Thymus (tissue), 11 donors: Measurements from ENCODE around the gene CRKL. TPM values are rescaled to one million over a fixed set of nuclear protein-coding genes. Genes with fewer than 3 reads are reported as not detected.

Experiments
- DNase-seq, 9 donors: peaks; one replicate each; pipeline ENCODE4 v3.0.0-alpha.2; 2013; ENCODE audit warnings: low spot score in 9 of 9, low read depth in 6 of 9, missing footprints in 1 of 9
- H3K27ac ChIP-seq, 2 donors: one replicate each; pipeline ENCODE4 v1.5.1; 2013; ENCODE audit warnings: control low read depth in 1 of 2, low read depth in 1 of 2, low read length in 1 of 2, mild to moderate bottlenecking in 1 of 2, moderate library complexity in 1 of 2
- H3K27me3 ChIP-seq, 2 donors: one replicate each; pipeline ENCODE4 v1.5.1; 2013; ENCODE audit warnings: low read length in 1 of 2; ENCODE audit not compliant: control insufficient read depth in 2 of 2, insufficient read depth in 1 of 2
- H3K36me3 ChIP-seq, 2 donors: one replicate each; pipeline ENCODE4 v1.5.1; 2013; ENCODE audit warnings: low read length in 1 of 2, mild to moderate bottlenecking in 1 of 2, moderate library complexity in 1 of 2; ENCODE audit not compliant: control insufficient read depth in 2 of 2, insufficient read depth in 2 of 2
- H3K4me1 ChIP-seq, 2 donors: one replicate each; pipeline ENCODE4 v1.5.1; 2013; ENCODE audit warnings: low read length in 2 of 2; ENCODE audit not compliant: control insufficient read depth in 2 of 2, insufficient read depth in 2 of 2
- H3K4me3 ChIP-seq, 2 donors: one replicate each; pipeline ENCODE4 v1.5.1; 2013; ENCODE audit warnings: low read length in 2 of 2, control low read depth in 1 of 2, mild to moderate bottlenecking in 1 of 2
- H3K9me3 ChIP-seq, 2 donors: one replicate each; pipeline ENCODE4 v1.5.1; 2013; ENCODE audit warnings: low read length in 1 of 2, mild to moderate bottlenecking in 1 of 2; ENCODE audit not compliant: control insufficient read depth in 2 of 2, insufficient read depth in 1 of 2
- WGBS: extraction: QIAGEN DNeasy Blood & Tissue Kit; methylation state at CpG from one replicate; pipeline ENCODE4 v1.1.7; 2013; 5-methylcytosine and 5-hydroxymethylcytosine counted together
- polyA plus RNA-seq: library from polyadenylated mRNA; stranded (reverse); fragments of 200-250 nt; gene quantifications from one replicate; pipeline ENCODE4 v1.2.3, GENCODE V29; 2013
- total RNA-seq: library from RNA; stranded (reverse); fragments of 120-200 nt; gene quantifications from one replicate; pipeline ENCODE4 v1.2.4, GENCODE V29; 2013
- donor health status: healthy.

Gene CRKL
- total and polyA plus RNA-seq, 2 donors = 21.9 to 30.7 TPM

DNA sequence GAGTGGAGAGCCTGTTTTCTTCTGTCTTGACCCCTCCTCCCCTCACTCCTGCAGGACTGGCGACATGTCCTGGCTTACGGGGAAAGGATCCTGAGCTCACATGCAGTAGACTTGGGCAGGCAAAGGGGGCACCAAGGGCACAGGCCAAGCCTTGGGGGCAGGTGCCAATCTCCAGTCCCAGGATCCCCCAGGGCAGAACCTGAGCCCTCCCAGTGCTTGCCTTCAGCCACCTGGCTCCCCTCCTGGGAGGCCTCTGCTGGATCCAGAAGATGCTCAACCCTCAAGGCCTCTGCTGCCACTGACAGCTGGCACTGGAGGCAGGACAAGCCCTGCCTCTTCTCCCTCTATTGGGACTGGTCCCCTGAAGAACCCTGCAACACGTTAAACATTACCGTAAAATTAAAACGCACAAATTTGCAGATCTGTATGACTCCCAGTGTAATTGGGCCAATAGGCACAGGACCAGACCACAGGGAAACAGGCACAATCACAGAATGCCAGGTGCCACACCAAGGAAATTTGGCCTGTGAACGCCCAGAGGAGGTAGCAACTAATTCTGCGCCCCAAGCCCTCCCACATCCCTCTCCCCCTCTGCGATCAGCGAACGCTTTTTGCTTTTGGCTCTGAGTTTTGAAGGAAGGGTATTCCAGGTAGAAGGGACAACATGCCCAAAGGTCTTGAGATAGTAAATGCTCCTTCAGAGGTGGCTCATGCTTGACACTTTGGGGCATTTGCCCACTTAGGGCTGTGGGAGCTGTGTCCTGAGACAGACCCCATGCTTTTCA lies 63.9 kb downstream of the CRKL start:
- H3K4me3 ChIP-seq = peak overlapping the region; percentile 59 to 82
- peaks cover 5 to 14% of the 10 kb centered on the region in 2 donors for H3K9me3 ChIP-seq
- peaks cover 14 to 31% of the 10 kb centered on the region in 2 donors for H3K4me1 ChIP-seq
- DNase-seq = no peak
- 74% methylated on average over 10 of the region's 10 CpGs for whole genome bisulfite sequencing
- H3K27me3 ChIP-seq = peaks cover 0 to 22% of the 10 kb centered on the region in 2 donors
- H3K27ac ChIP-seq = peak overlapping the region; percentile 82 to 97
- peaks cover 8 to 16% of the 10 kb centered on the region in 2 donors for H3K36me3 ChIP-seq

DNA sequence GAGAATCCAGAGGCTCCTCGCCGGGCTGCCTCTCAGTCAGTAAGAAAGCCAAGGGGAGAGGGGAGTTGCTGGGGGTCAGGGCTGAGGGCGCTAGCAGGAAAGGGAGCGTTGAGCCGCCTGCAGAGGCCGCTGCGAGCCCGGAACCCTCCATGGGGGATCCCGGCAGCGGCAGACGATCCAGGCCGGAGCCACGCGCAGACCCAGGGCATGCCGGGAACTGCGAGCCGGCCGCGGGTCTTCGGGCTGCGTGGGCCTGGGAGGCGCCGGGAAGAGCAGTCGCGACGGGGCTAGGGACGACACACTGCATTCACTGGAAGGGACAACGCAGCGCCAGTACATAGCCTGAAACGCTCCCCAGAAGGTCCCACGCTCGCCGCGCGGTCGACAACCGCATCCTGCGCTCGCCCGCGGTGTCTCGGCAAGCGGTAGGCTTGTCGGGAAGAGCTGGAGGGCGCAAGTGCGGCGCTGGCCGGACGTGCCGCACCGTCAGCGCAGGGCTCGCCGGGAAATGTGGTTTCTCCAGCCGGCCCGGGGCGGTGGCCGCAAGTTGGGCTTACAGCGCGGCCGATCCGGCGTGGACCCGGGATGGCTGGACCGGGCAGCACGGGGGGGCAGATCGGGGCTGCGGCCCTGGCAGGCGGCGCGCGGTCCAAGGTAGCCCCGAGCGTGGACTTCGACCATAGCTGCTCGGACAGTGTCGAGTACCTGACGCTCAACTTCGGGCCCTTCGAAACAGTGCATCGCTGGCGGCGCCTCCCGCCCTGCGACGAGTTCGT lies 64.8 kb downstream of the CRKL start, which contains the start of gene LZTR1:
Gene LZTR1, plus strand, starts transcription at position 511 of the 776 bp plus-strand sequence. Its CDS starts 75 bp downstream, at position 586.
- Histone ChIP-seq H3K9me3 (peaks cover 5 to 14% of the 10 kb centered on the region in 2 donors), H3K36me3 (peaks cover 8 to 16% of the 10 kb centered on the region in 2 donors), H3K4me3 (peak within 1 kb of the TSS; percentile 59 to 82), H3K27me3 (peaks cover 0 to 22% of the 10 kb centered on the region in 2 donors), H3K4me1 (peaks cover 14 to 31% of the 10 kb centered on the region in 2 donors), H3K27ac (peak within 1 kb of the TSS; percentile 82 to 97)
- DNase-seq = peak; percentile 45 to 84 (median 67)
- WGBS = under 1% methylated on average over 87 of the region's 87 CpGs

DNA sequence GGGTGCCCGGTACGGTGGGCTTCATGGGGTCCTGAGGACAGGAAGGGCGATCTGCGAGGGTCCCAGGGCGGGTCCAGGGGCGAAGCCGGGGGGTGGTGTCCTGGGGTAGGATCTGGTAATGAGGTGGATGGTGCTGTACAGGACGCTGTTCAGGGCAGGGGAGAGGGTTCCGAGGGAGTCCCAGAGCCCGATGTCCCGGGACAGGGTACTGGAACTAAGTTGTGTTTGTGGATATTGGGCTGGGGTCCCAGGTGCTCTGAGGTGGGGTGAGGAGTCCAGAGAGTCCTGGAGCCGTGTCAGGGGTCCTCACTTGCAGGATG lies 65.3 kb downstream of the CRKL start:
- no peak overlapping the region for H3K27ac ChIP-seq
- 4% methylated on average over 12 of the region's 12 CpGs for WGBS
- no peak for DNase-seq

DNA sequence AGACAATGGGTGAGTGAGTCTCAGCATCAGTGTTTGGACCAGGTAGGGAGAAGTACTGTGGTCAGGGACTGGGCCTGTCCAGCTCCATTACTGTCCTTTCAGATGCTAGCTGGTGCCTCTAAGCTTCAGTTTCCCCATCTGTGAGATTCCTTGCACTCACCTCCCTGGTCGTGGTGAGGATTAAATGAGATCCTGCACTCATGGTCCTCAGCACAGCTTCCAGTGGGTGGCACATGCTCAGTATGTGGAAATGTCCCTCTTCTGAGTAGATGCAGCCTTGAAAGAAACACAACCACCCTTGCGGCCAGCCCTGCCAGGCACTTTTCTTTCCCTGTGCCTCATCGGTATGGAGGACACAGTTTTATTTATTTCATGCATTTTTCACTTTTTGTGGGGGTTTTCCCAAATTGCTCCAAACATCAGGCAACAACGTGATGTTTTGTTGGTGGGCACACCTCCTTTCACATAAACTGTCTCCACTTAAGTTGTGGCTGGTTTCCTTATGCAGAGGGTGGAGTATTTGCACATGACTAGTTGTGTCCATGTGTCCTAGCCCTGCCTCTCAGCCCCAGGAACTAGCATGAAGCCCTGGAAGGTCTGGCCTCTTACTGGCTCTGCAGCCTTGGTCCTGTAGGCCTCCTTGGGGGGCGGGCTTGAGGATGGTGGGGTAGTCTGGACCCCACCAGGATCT lies 66.0 kb downstream of the CRKL start:
- 94% methylated on average over 5 of the region's 5 CpGs for WGBS
- Histone ChIP-seq H3K27ac (no peak overlapping the region), H3K4me1 (peaks cover 14 to 31% of the 10 kb centered on the region in 2 donors)

More for the DNA sequence above, 65.3 kb downstream of the CRKL start:
- Histone ChIP-seq H3K9me3 (peaks cover 5 to 14% of the 10 kb centered on the region in 2 donors), H3K4me3 (peak overlapping the region; percentile 59 to 82), H3K27me3 (peaks cover 0 to 22% of the 10 kb centered on the region in 2 donors), H3K36me3 (peaks cover 11 to 20% of the 10 kb centered on the region in 2 donors), H3K4me1 (peaks cover 14 to 31% of the 10 kb centered on the region in 2 donors)

GRCh38 chr22:20985720-20986119 lies 68.5 kb downstream of the CRKL start:
- peaks cover 17 to 39% of the 10 kb centered on the region in 2 donors for H3K36me3 ChIP-seq
- no peaks in the 10 kb centered on the region for H3K27me3 ChIP-seq
- H3K4me3 ChIP-seq = no peak overlapping the region
- no peak for DNase-seq
- H3K9me3 ChIP-seq = no peaks in the 10 kb centered on the region
- 99% methylated on average over 7 of the region's 7 CpGs for WGBS
- peaks cover 14 to 18% of the 10 kb centered on the region in 2 donors for H3K4me1 ChIP-seq
- no peak overlapping the region for H3K27ac ChIP-seq

More for the DNA sequence above, 66.0 kb downstream of the CRKL start:
- no peak for DNase-seq
- Histone ChIP-seq H3K27me3 (peaks cover 0 to 17% of the 10 kb centered on the region in 2 donors), H3K36me3 (peaks cover 15 to 27% of the 10 kb centered on the region in 2 donors), H3K9me3 (peaks cover 5 to 13% of the 10 kb centered on the region in 2 donors), H3K4me3 (peak overlapping the region; percentile 59 to 82)

DNA sequence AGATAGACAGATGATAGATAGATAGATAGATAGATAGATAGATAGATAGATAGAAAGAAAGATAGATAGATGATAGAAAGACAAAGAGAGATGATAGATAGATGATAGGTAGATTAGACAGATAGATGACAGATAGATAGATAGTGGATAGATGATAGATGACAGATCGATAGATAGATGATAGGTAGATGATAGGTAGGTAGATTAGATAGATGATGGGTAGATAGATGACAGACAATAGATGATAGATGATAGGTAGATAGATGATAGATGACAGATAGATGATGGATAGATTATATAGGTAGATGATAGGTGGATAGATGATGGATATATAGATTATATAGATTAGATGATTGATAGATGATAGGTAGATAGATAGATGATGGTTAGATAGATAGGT lies 69.2 kb downstream of the CRKL start:
- no peak overlapping the region for H3K27ac ChIP-seq
- no peak for DNase-seq
- H3K4me1 ChIP-seq = peaks cover 9 to 12% of the 10 kb centered on the region in 2 donors
- peaks cover 19 to 45% of the 10 kb centered on the region in 2 donors for H3K36me3 ChIP-seq
- H3K9me3 ChIP-seq = no peaks in the 10 kb centered on the region
- WGBS = 97% methylated on average over 1 of the region's 1 CpG
- H3K27me3 ChIP-seq = no peaks in the 10 kb centered on the region
- no peak overlapping the region for H3K4me3 ChIP-seq

DNA sequence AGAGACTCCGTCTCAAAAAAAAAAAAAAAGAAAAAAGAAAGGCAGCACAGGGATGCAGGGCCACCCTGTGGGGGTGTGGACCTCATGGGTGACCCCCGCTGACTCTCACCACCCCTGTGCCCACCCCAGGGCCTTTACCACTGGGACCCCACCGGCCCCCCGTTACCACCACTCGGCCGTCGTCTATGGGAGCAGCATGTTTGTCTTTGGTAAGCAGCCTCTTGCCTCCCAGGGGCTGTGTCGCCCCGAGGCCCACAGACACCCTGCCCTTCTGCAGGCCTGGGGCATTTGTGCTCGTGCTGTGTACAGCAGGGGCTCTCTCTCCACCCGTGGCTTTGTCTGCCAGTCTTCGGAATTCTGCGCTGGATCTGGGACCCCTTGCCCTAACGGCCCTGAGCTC lies 70.2 kb downstream of the CRKL start:
- H3K27ac ChIP-seq = no peak overlapping the region
- H3K9me3 ChIP-seq = no peaks in the 10 kb centered on the region
- H3K36me3 ChIP-seq = peaks cover 29 to 55% of the 10 kb centered on the region in 2 donors
- no peak for DNase-seq
- peaks cover 7 to 9% of the 10 kb centered on the region in 2 donors for H3K4me1 ChIP-seq
- no peaks in the 10 kb centered on the region for H3K27me3 ChIP-seq
- 97% methylated on average over 14 of the region's 14 CpGs for WGBS
- no peak overlapping the region for H3K4me3 ChIP-seq

DNA sequence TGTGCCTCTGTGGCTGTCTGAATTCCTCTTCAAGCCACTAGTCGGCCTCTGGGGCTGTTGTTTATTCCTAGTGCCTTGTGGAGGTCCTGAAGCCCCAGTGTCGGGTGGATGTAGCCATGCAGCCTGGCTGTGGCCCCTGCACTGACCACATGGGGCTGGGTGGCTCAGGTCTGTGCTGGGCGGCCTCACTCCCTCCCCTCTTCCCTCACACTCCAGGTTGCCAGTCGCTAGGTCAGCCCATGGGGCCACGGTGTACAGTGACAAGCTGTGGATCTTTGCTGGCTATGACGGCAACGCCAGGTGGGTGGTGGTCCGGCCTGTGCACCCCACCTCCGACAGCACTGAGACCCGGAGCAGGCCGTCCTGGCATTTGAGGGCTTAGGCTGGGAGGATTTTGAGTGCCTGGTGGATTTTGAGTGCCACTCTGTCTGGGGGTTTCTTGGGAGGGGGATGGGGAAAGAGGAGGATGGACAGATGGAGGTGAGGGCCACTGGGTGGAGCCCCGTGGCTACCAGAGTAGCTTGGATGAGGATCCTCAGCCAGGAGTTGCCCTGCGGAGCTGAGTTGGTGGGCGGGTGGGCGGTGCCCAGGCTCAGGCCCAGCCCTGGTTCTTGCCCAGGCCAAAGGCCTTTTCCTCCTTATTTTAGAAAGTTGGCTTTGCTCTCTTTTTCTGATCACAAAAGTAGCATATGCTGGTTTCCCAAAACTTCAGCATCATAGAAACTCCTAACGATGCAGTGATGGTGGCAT lies 71.5 kb downstream of the CRKL start:
- Histone ChIP-seq H3K36me3 (peaks cover 36 to 66% of the 10 kb centered on the region in 2 donors), H3K9me3 (no peaks in the 10 kb centered on the region), H3K4me1 (no peaks in the 10 kb centered on the region), H3K4me3 (no peak overlapping the region), H3K27me3 (no peaks in the 10 kb centered on the region), H3K27ac (no peak overlapping the region)
- WGBS = 99% methylated on average over 16 of the region's 16 CpGs
- DNase-seq = no peak
